Measurements from ENCODE around the gene INAFM1.
"Not testable (repeated sequence)": the region's sequence is repeated elsewhere in the genome, so short reads cannot be mapped to it uniquely, and the experiment has no call there.

The INAFM1 gene

DNA sequence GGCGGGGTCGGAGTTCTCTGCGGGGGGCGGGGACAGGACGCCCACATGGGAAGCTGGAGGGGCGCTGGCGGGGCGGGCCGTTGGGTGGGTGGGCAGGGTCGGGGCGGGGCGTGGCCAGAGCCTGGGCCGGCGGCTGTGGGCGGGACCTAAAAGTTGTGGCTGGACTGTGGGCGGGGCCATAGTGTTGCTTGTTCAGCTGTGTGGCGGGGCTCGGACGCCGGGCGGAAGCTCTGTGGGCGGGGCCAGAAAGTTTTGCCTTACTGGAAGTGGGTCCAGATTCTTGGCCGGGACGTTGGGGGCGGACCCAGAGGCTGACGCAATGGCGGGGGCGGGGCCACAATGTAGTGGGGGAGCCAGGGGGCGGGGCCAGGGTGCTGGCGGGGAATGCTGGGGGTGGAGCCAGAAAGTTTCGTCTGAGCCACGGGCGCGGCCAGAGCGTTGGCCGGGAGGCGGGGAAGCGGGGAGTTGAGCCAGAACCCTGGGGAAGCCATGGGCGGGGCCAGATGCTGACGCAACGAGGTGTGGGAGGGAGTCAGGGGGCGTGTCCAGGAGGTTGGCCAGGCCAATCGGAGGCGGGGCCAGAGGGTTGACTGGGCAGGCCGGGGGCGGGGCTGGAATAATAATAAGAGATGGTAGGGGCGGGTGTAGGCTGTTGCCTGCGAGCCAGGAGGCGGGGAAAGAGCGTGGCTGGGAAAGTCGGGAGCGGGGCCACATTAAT, 17.8 kb upstream of the INAFM1 start:
- peak overlapping the region; percentile 73 for H3K4me3 ChIP-seq (ENCODE audit: low read depth, low read length)
- TF ChIP-seq CTCF (IDR thresholded peaks at IDR 0.05; ENCODE audit: borderline replicate concordance, insufficient read depth, low read depth, low read length): no peak

DNA sequence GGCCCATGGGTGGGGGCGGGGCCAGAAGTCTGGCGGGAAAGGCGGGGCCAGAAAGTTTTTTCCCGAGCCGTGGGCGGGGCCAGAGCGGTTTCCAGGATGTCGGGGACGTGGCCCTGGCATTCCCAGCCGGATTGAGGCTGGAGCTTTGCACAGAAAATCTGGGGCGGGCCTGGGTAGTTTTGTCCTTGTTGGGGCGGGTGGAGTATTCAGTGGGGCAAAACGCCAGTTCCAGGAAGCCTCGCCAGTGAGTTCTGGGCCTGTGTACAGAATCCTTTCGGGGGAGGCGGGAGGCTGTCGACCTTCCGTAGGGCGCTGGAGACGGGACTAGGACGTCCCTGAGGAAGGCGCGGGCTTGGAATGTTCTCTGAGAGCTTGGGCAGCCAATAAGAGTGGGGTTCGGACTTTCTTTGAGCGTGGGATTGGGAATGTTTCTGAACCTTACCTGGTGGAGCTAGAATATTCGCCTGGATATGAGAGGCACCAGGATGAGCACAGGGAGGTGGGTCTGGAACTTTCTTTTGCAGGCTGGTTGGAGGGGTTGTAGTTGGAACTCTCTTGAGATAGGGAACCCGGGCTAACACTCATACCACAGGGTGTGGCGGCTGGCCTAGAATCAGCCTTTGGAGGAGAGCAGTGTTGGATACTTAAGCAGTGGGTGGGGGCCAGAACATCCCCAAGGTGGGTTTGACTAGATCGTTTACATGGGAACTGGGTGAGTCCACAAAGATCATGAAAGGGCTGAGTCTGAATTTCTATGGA, 17.1 kb upstream of the INAFM1 start:
- peak overlapping the region; percentile 69 for H3K4me3 ChIP-seq (ENCODE audit: low read depth, low read length)
- no peak for TF ChIP-seq CTCF (IDR thresholded peaks at IDR 0.05; ENCODE audit: borderline replicate concordance, insufficient read depth, low read depth, low read length)

DNA sequence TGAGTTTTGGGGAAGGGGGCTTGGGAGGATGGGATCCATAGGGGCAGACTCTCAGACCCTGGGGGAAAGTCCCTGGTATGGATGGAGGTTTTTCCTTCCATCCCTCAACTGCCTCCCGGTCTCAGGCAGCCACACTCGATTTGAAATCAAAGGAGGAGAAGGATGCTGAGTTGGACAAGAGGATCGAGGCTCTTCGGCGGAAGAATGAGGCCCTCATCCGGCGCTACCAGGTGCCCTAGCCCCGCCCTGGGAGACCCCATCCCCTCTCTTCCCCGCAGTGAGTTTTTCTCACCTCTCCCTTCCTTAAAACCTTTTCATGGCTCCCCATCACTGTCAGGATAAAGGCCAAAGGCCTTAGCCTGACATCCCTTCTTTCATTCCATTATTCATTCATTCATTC, 16.3 kb upstream of the INAFM1 start:
- H3K4me3 ChIP-seq (ENCODE audit: low read depth, low read length): no peak overlapping the region
- no peak for TF ChIP-seq CTCF (IDR thresholded peaks at IDR 0.05; ENCODE audit: borderline replicate concordance, insufficient read depth, low read depth, low read length)

DNA sequence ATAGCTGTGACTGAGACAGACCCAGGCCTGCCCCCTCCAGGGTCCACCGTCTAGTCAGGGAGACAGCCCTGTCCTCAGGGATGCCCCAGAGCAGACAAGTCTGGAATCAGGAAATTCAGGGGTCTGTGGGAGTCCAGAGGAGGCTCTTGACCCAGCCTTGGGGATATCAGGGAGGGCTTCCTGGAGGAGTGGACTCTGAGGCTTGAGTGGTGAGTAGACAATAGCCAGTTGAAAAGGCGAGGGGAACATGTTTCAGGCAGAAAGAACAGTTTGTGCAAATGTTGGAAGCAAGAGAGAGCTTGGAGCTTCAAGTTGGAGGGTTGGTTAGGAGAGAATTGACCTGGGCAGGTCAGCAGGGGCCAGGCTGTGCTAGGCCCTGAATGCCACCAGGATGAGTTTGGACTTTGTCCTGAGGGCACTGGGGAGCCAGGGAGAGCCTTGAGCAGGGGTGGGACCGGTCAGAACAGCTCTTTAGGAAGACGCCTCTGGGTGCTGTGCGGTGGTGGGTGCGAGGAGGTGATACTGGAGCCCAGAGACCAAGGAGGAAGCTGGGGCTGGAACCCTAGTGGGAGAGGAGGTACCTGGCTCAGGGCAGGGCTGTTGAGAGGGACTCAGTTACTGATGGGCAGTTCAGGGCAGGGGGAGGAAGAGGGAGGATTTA, 15.7 kb upstream of the INAFM1 start:
- no peak overlapping the region for H3K4me3 ChIP-seq (ENCODE audit: low read depth, low read length)
- TF ChIP-seq CTCF (IDR thresholded peaks at IDR 0.05; ENCODE audit: borderline replicate concordance, insufficient read depth, low read depth, low read length): no peak

DNA sequence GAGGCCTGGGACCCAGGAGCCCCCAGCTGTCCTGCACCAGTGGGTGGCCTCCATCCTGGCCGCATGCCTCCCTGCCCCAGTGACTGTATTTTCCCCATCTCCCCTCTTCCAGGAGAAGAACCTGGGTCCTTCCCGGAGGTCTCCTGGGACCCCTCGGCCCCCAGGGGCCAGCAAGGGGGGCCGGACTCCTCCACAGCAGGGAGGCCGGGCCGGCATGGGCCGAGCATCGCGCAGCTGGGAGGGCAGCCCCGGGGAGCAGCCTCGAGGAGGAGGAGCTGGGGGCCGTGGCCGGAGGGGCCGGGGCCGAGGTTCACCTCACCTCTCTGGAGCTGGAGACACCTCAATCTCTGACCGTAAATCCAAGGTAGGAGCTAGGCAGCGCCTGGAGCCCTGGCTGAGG, 14.2 kb upstream of the INAFM1 start:
- TF ChIP-seq CTCF (IDR thresholded peaks at IDR 0.05; ENCODE audit: borderline replicate concordance, insufficient read depth, low read depth, low read length): no peak
- H3K4me3 ChIP-seq (ENCODE audit: low read depth, low read length): no peak overlapping the region

DNA sequence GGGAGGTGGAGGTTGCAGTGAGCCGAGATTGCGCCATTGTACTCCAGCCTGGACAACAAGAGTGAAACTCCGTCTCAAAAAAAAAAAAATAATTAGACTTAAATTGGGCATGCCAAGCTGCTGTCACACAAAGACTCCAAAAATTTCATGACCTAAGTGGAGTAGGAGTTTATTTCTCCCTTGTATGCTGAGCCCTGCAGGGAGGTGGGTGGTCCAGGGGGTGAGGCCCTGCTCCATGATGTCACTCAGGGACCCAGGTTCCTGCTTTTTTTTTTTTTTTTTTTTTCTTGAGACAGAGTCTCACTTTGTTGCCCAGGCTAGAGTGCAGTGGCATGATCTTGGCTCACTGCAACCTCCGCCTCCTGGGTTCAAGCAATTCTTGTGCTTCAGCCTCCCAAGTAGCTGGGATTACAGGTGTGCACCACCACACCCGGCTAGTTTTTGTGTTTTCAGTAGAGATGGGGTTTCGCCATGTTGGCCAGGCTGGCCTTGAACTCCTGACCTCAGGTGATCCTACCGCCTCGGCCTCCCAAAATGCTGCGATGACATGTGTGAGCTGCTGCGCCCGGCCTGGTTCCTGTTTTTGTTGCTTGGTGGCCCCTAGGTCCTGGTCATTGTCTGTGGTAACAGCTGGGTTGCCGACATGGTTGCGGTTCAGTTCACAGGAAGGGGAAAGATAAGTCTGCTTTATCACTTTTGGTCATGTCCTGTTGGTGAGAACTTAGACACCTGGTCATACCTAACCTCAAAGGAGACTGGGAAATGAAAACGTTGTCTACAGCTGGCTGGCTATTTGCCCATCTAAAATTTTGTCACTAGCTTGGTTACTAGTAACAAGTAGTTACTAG, 12.5 kb upstream of the INAFM1 start:
- not testable (repeated sequence) for H3K4me3 ChIP-seq (ENCODE audit: low read depth, low read length)

DNA sequence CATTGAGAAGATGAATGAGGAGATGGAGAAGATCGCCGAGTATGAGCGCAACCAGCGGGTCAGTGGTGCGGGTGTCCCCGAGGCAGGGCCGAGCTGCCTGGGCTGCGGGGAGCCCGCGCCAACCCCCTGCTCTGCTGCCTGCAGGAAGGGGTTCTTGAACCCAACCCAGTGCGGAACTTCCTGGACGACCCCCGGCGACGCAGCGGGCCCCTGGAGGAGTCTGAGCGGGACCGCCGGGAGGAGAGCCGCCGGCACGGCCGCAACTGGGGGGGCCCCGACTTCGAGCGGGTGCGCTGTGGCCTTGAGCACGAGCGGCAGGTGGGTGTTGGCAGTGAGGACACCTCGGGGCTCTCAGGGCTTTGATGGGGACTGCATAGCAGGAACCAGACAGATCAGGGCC, 10.1 kb upstream of the INAFM1 start:
- TF ChIP-seq CTCF (IDR thresholded peaks at IDR 0.05; ENCODE audit: borderline replicate concordance, insufficient read depth, low read depth, low read length): no peak
- H3K4me3 ChIP-seq (ENCODE audit: low read depth, low read length): no peak overlapping the region
